Measurements from ENCODE around the gene EFNA2. TPM values are rescaled to one million over a fixed set of nuclear protein-coding genes. Genes with fewer than 3 reads are reported as not detected.
"Not testable (repeated sequence)": the region's sequence is repeated elsewhere in the genome, so short reads cannot be mapped to it uniquely, and the experiment has no call there.

The EFNA2 gene
- total and polyA plus RNA-seq, 2 donors: 0.09 to 0.21 TPM

- Histone ChIP-seq H3K27me3 (ENCODE audit: control insufficient read depth in 2 of 2, insufficient read depth in 1 of 2, low read length in 1 of 2) (peaks cover 38 to 42% of the 10 kb centered on the region in 2 donors), H3K27ac (ENCODE audit: low read depth in 1 of 2, low read length in 1 of 2) (no peak overlapping the region), H3K9me3 (ENCODE audit: control insufficient read depth in 2 of 2, insufficient read depth in 1 of 2, low read length in 1 of 2) (peaks cover 0 to 6% of the 10 kb centered on the region in 2 donors), H3K36me3 (ENCODE audit: control insufficient read depth in 2 of 2, insufficient read depth in 2 of 2, low read length in 1 of 2) (peaks cover 12 to 13% of the 10 kb centered on the region in 2 donors), H3K4me3 (ENCODE audit: low read length in 2 of 2) (peak overlapping the region; percentile 48 to 91), H3K4me1 (ENCODE audit: control insufficient read depth in 2 of 2, insufficient read depth in 2 of 2, low read length in 2 of 2) (peaks cover 26 to 50% of the 10 kb centered on the region in 2 donors)
- DNase-seq (ENCODE audit: low read depth in 6 of 9, low spot score in 9 of 9): no peak
- WGBS: 75% methylated on average over 15 of the region's 15 CpGs
Measured at GRCh38 chr19:1240925-1241324, 44.7 kb upstream of the EFNA2 start.

- H3K4me1 ChIP-seq (ENCODE audit: control insufficient read depth in 2 of 2, insufficient read depth in 2 of 2, low read length in 2 of 2): peaks cover 26 to 50% of the 10 kb centered on the region in 2 donors
- DNase-seq (ENCODE audit: low read depth in 6 of 9, low spot score in 9 of 9): peak in 6 of 9 donors; percentile 83 to 94 (median 89)
- WGBS: under 1% methylated on average over 79 of the region's 79 CpGs
Measured at GRCh38 chr19:1241417-1242095, 44.1 kb upstream of the EFNA2 start, which contains the start of gene ATP5F1D. ATP5F1D (plus strand) TSS chr19:1241751; CDS start chr19:1241851, 100 bp downstream.

GRCh38 chr19:1243768-1244692 is 41.6 kb upstream of the EFNA2 start:
- DNase-seq (ENCODE audit: low read depth in 6 of 9, low spot score in 9 of 9): peak in 6 of 9 donors; percentile 70 to 90 (median 84)

More at GRCh38 chr19:1241417-1242095, 44.1 kb upstream of the EFNA2 start, which contains the start of gene ATP5F1D:
- peak within 1 kb of the TSS; percentile 48 to 91 for H3K4me3 ChIP-seq (ENCODE audit: low read length in 2 of 2)
- peaks cover 0 to 5% of the 10 kb centered on the region in 2 donors for H3K9me3 ChIP-seq (ENCODE audit: control insufficient read depth in 2 of 2, insufficient read depth in 1 of 2, low read length in 1 of 2)
- peaks cover 32 to 35% of the 10 kb centered on the region in 2 donors for H3K27me3 ChIP-seq (ENCODE audit: control insufficient read depth in 2 of 2, insufficient read depth in 1 of 2, low read length in 1 of 2)
- H3K27ac ChIP-seq (ENCODE audit: low read depth in 1 of 2, low read length in 1 of 2): peak within 1 kb of the TSS in 1 of 2 donors; percentile 77
- H3K36me3 ChIP-seq (ENCODE audit: control insufficient read depth in 2 of 2, insufficient read depth in 2 of 2, low read length in 1 of 2): peaks cover 12 to 13% of the 10 kb centered on the region in 2 donors

GRCh38 chr19:1244693-1245451 is 40.8 kb upstream of the EFNA2 start:
- Histone ChIP-seq H3K4me3 (ENCODE audit: low read length in 2 of 2) (no peak overlapping the region), H3K27ac (ENCODE audit: low read depth in 1 of 2, low read length in 1 of 2) (peak overlapping the region; percentile 24 to 78), H3K27me3 (ENCODE audit: control insufficient read depth in 2 of 2, insufficient read depth in 1 of 2, low read length in 1 of 2) (peaks cover 2 to 8% of the 10 kb centered on the region in 2 donors), H3K36me3 (ENCODE audit: control insufficient read depth in 2 of 2, insufficient read depth in 2 of 2, low read length in 1 of 2) (peaks cover 12 to 13% of the 10 kb centered on the region in 2 donors), H3K9me3 (ENCODE audit: control insufficient read depth in 2 of 2, insufficient read depth in 1 of 2, low read length in 1 of 2) (peaks cover 0 to 1% of the 10 kb centered on the region in 2 donors), H3K4me1 (ENCODE audit: control insufficient read depth in 2 of 2, insufficient read depth in 2 of 2, low read length in 2 of 2) (peaks cover 17 to 48% of the 10 kb centered on the region in 2 donors)
- no peak for DNase-seq (ENCODE audit: low read depth in 6 of 9, low spot score in 9 of 9)
- 74% methylated on average over 31 of the region's 31 CpGs for WGBS

More at GRCh38 chr19:1243768-1244692, 41.6 kb upstream of the EFNA2 start:
- 69% methylated on average over 33 of the region's 33 CpGs for WGBS
- no peak overlapping the region for H3K4me3 ChIP-seq (ENCODE audit: low read length in 2 of 2)
- H3K36me3 ChIP-seq (ENCODE audit: control insufficient read depth in 2 of 2, insufficient read depth in 2 of 2, low read length in 1 of 2): peaks cover 12 to 13% of the 10 kb centered on the region in 2 donors
- peak overlapping the region; percentile 24 to 78 for H3K27ac ChIP-seq (ENCODE audit: low read depth in 1 of 2, low read length in 1 of 2)
- peaks cover 17 to 54% of the 10 kb centered on the region in 2 donors for H3K4me1 ChIP-seq (ENCODE audit: control insufficient read depth in 2 of 2, insufficient read depth in 2 of 2, low read length in 2 of 2)
- H3K27me3 ChIP-seq (ENCODE audit: control insufficient read depth in 2 of 2, insufficient read depth in 1 of 2, low read length in 1 of 2): peaks cover 11 to 16% of the 10 kb centered on the region in 2 donors
- peaks cover 0 to 5% of the 10 kb centered on the region in 2 donors for H3K9me3 ChIP-seq (ENCODE audit: control insufficient read depth in 2 of 2, insufficient read depth in 1 of 2, low read length in 1 of 2)

GRCh38 chr19:1245494-1246264 is 40.0 kb upstream of the EFNA2 start:
- H3K9me3 ChIP-seq (ENCODE audit: control insufficient read depth in 2 of 2, insufficient read depth in 1 of 2, low read length in 1 of 2): no peaks in the 10 kb centered on the region
- peak overlapping the region in 1 of 2 donors; percentile 8 for H3K27ac ChIP-seq (ENCODE audit: low read depth in 1 of 2, low read length in 1 of 2)
- H3K4me3 ChIP-seq (ENCODE audit: low read length in 2 of 2): no peak overlapping the region
- H3K27me3 ChIP-seq (ENCODE audit: control insufficient read depth in 2 of 2, insufficient read depth in 1 of 2, low read length in 1 of 2): peaks cover 0 to 5% of the 10 kb centered on the region in 2 donors
- no peak for DNase-seq (ENCODE audit: low read depth in 6 of 9, low spot score in 9 of 9)
- WGBS: 95% methylated on average over 26 of the region's 26 CpGs
- H3K4me1 ChIP-seq (ENCODE audit: control insufficient read depth in 2 of 2, insufficient read depth in 2 of 2, low read length in 2 of 2): peaks cover 17 to 45% of the 10 kb centered on the region in 2 donors
- H3K36me3 ChIP-seq (ENCODE audit: control insufficient read depth in 2 of 2, insufficient read depth in 2 of 2, low read length in 1 of 2): peaks cover 12 to 13% of the 10 kb centered on the region in 2 donors

GRCh38 chr19:1246265-1247087 is 39.2 kb upstream of the EFNA2 start:
- not testable (repeated sequence) for H3K9me3 ChIP-seq (ENCODE audit: control insufficient read depth in 2 of 2, insufficient read depth in 1 of 2, low read length in 1 of 2); DNase-seq (ENCODE audit: low read depth in 6 of 9, low spot score in 9 of 9); H3K27ac ChIP-seq (ENCODE audit: low read depth in 1 of 2, low read length in 1 of 2); H3K4me3 ChIP-seq (ENCODE audit: low read length in 2 of 2); H3K27me3 ChIP-seq (ENCODE audit: control insufficient read depth in 2 of 2, insufficient read depth in 1 of 2, low read length in 1 of 2)
- Histone ChIP-seq H3K36me3 (ENCODE audit: control insufficient read depth in 2 of 2, insufficient read depth in 2 of 2, low read length in 1 of 2) (peaks cover 14 to 15% of the 10 kb centered on the region in 2 donors), H3K4me1 (ENCODE audit: control insufficient read depth in 2 of 2, insufficient read depth in 2 of 2, low read length in 2 of 2) (peaks cover 9 to 39% of the 10 kb centered on the region in 2 donors)
- 88% methylated on average over 27 of the region's 27 CpGs for WGBS

GRCh38 chr19:1247748-1248138 is 37.9 kb upstream of the EFNA2 start:
- H3K27me3 ChIP-seq (ENCODE audit: control insufficient read depth in 2 of 2, insufficient read depth in 1 of 2, low read length in 1 of 2): peaks cover 0 to 5% of the 10 kb centered on the region in 2 donors
- WGBS: 85% methylated on average over 8 of the region's 8 CpGs
- H3K9me3 ChIP-seq (ENCODE audit: control insufficient read depth in 2 of 2, insufficient read depth in 1 of 2, low read length in 1 of 2): no peaks in the 10 kb centered on the region
- H3K4me3 ChIP-seq (ENCODE audit: low read length in 2 of 2): peak overlapping the region in 1 of 2 donors; percentile 99
- peaks cover 17 to 20% of the 10 kb centered on the region in 2 donors for H3K36me3 ChIP-seq (ENCODE audit: control insufficient read depth in 2 of 2, insufficient read depth in 2 of 2, low read length in 1 of 2)
- peak overlapping the region; percentile 71 to 86 for H3K27ac ChIP-seq (ENCODE audit: low read depth in 1 of 2, low read length in 1 of 2)
- H3K4me1 ChIP-seq (ENCODE audit: control insufficient read depth in 2 of 2, insufficient read depth in 2 of 2, low read length in 2 of 2): peaks cover 8 to 41% of the 10 kb centered on the region in 2 donors
- DNase-seq (ENCODE audit: low read depth in 6 of 9, low spot score in 9 of 9): no peak
